OCI-LY3 (cell line): ENCODE data around the gene CLMN.

Experiments used
- CTCF ChIP-seq: fragments of 200-600, 300-600 bp; sonication (generic); IDR thresholded peaks from 2 replicates; pipeline ENCODE4 v1.5.1; 2014; ENCODE audit warnings: antibody characterized with exemption, low read length, low read depth
- EZH2phosphoT487 ChIP-seq: fragments of 200-600 bp; shearing (Covaris generic); IDR thresholded peaks from 2 replicates; pipeline ENCODE4 v1.6.1; 2018; ENCODE audit warnings: antibody characterized with exemption, mixed run types, low read depth

- TF ChIP-seq CTCF = no peak
- no peak for TF ChIP-seq EZH2phosphoT487
Measured at GRCh38 chr14:95331708-95332408, 12.2 kb upstream of the CLMN start.
